ENCODE data around the gene GRIA4.

The GRIA4 gene

DNA sequence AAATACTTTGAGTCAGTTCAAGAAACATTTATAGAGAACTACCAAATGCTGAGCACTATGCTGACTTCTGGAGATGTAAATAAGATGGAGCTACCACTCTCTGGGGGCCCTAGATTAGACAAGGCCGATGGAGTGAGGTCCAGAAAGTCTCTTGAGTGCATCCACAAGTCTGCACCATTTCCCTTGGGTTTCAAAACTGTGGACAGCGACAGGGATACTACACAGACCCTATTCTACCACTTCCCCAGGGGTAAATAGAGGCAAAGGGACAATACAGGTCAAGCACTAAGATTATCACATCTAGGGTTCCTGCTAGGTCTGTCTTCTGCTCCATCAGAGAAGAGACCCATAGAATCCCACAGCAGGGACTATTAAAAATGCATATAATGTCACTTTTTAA is 183.2 kb downstream of the GRIA4 start:
- no peak for DNase-seq

DNA sequence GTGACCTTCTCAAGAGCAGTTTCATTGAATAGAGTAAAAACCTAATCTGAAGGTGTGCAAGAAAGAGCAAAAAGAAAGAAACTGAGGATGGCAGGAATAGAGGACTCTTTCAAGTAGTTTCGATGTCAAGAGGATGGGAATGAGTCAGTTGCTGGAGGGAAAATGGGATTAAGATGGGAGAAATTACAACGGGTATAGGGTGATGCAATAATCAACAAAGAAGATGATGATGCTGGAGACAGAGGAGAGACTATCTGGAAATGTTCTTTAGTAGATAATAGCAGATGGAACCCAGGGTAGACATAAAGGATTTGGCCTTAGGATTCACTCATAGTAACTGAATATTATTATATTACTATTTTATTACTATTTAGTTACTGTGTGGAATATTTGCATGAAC is 189.4 kb downstream of the GRIA4 start:
- DNase-seq: no peak

DNA sequence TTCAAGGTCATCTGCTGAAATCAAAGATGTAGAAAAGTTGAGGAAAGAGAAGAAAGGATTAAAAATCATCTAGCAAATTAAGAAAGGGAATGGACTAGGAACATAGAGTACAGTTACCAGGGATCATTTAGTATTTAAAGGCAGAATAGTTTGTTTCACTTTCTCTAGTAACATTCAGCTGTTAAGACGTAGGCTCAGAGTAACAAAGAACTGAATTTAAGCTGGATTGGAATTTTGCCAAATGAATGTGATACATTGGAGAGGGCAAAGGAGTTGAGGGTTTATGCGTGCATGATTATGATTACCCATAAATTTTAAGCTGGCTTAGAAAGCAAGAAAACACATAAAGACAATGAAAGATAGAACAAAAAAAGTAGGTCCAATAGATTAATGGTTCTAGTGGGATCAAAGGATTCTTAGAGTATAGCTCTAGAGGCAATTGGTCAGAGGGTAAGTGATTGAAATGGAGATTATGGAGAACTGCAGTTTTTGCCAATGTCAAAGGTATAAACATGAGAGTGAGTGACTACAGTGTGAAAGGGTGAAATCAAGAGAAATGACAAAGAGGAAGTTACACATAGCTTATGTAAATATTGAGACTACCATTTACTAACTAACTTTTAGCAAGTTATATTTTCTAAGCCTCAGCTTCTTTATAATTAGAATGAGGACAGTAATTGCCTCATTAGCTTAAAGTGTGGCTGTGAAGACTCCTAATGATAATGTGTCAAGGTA is 190.0 kb downstream of the GRIA4 start:
- no peak for DNase-seq

DNA sequence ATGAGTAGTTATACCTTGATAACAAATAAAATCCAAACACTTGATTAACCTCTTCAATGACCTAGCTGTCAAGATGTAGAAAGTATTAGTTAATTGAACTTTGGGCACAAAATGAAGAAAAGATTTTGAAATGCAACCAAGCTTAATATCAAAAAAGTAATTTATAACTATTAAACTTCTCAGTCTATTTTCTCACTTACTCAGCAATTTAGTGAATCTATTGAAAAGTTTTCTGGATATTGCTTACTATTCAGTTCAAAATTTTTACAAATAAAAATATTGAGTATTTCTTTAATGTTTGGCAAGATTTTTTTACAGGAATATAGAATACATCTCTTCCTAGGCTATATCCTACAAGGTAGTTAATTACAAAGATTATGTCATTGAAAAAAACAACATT is 192.5 kb downstream of the GRIA4 start:
- no peak for DNase-seq

DNA sequence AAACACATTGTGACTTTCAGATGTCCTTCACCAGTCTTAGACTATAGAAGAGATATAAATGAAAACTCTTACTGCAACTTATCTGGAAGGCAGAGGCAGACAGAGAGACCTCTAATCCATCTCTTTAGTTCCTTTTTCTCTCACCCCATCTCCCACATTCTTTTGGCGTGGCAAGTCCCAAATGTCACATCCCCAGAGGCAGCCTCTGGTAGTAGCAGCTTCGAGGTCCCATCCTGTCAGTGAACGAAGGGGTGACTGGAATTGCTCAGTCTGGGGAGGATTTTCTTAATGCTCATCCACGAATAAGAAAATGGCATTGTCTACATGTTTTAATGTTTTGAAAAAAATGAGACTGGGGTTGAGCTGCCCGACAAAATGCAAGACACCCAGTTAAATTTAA is 201.4 kb downstream of the GRIA4 start:
- DNase-seq: no peak

DNA sequence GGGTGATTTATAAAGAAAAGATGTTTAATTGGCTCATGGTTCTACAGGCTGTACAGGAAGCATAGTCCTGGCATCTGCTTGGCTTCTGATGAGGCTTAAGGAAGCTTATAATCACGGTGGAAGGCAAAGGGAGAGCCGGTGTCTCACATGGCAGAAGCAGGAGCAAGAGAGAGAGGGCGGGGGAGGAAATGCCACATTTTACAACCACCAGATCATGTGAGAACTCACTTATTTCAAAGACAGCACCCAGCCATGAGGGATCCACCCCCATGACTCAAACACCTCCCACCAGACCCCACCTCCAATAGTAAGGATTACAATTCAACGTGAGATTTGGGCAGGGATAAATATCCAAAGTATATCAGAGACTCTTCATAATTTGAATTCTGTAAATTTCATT is 211.5 kb downstream of the GRIA4 start:
- no peak for DNase-seq

DNA sequence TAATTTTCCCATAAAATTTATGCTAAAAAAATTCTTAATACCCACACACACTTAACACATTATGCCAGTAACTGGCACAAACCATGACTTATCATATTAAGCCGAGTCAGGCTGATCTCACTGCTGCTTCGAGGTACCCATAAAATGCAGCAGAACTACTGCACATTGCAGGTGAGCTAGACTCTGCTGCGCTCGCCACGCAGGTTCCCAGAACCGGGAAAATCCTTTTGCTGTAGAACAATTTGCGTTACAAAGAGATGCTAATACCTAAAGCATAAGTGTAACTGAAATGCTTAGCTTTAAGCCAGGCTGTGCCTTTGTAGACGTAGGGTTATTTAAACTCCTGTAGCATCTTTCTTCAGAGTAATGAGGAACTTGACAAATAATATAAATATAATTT is 211.9 kb downstream of the GRIA4 start:
- DNase-seq: no peak

DNA sequence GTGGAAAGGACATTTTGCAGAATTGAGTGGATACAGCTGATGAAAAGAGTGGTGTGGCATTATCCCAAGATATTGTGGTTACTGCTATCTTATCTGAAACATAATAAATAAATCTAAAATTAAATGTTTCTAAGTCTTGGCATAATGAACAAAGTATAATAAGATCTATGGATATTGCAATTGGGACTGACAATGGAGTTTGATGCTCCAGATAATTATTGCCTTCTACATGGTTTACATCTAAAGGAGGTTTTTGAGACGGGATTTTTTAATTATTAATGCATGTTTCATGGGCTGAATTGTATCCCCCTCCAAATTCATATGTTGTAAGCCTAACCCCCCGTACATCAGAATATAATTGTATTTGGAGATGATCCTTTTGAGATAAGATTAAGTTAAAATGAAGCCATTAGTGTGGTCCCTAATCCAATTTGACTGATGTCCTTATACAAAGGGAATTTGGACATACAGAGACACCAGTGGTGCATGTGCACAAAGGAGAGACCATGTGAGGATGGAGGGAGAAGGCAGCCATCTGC is 213.7 kb downstream of the GRIA4 start:
- no peak for DNase-seq

DNA sequence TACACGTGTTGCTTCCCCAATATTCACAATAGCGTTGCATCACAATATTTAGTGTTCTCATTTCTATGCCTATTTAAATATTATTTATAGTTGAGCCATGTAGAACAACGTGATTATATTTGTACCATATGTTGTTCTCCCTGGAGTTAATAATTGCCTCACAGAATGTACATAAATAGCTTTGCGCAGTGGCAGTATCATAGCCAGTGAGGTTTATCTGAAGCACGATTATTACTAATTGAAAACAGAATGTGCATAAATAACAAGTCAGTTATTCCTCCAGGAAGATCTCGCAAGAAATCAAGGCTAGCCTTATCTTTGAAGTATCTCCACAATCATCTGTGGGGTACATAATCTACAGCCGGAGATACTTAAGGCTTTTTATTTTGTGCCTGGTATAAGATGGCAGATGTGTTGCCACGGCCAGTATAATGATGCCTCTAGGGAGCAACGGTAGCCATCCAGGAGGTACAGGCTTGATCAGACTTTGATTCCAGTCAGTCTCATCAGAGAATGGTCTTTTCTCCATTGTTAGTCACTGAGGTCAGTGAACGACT is 214.7 kb downstream of the GRIA4 start:
- no peak for DNase-seq

DNA sequence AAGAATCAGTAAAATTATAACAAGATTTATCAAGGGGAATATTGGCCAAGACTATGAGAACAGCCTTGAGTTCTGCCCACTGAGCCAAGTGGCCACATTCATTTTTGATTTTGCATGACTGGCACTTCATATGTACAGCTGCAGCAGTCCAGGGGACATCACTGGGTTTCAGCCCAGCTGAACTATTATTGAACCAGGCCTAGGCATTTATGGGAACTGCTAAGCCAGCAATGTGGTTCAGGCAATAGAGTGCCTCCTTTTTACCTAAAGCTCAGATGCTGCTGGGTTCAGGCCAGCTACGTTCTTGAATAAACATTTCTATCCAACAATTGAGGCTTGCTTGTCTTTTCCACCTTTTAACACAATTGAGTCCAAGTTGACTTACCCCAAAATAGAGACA is 215.3 kb downstream of the GRIA4 start:
- DNase-seq: no peak

DNA sequence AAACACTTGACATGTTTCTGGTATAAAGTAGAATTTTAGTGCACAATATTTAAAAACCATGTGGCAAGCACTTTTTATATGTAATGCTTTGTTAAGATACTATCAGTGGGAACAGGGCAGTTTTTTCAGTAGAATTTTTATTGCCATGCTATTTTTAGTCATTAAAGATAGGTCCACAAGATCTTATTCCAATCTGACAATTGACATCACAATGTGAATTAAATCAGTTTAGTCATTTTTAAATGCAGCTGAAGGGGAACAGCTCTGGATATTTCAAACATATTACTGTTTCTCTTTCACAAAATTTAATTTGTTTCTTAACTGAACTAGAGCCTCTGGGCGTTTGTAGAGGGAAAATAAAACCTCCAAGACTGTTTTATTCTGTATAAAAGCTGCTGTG is 218.0 kb downstream of the GRIA4 start:
- no peak for DNase-seq

DNA sequence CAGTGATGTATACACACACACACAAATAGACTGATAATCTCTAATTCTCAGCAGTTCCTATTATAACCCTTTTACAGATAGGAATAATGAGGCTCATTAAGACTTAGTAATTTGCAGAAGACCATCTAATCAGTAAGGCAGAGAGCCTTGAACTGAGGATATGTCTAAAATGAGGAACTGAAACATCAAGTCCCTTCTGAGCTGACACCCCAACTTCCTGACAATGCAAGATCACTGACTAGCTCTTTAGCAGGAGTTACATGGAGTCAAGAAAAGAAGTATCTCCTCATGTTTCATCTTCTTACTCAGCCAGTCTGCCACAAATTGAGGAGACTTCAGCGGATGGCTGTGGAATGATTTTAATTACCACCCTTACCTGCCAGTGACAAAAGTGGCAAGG is 219.2 kb downstream of the GRIA4 start:
- DNase-seq: no peak

DNA sequence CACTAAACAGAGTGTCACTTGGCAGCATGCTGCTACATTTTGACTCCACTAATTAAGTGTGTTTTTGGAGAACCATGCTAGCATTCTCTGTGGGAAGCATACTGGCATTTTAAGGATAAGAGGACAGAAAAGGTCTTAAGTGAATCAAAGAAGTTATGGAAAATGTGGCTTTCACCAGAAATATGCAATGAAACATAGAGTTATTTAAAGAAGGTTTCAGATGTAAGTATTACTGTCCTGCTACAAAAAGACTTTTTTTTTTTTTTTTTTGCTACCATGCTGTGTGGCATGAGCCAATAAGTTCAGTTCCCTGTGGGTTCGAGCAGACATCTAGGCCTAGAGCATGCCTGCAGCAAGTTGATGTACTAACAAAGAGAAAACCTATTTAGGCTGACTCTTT is 224.6 kb downstream of the GRIA4 start:
- DNase-seq: no peak

DNA sequence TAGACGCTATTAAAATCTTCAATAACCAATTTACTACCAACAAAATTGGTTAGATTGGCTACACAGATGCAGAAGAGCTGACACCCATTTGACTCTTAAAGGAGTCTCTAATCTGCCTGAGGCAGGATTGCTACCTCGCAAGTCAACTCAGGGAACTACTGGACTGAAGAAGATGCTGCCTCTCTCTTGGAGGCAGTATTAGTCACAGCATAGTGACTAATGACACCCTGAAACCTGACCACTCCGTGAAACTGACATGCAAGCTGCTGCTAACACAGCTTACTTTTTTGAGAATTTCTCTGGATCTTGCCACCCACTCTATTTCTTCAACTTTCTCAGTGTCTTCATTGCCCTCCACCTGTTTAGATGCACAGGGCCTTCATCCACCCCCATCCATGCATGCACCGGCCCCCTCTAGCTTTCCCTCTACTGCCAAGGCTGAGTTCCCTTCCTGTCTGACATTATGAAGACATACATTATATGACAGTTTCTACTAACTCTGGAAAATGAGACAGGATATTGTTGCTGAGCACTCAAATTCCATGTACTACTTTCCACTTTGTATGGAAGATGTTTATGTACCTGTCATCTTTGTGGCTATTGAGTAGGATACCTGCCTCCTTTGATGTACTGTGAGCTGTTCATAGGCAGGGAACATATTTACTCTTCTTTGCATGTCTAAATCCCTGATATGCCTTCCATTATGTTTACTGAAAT is 229.0 kb downstream of the GRIA4 start:
- DNase-seq: no peak

DNA sequence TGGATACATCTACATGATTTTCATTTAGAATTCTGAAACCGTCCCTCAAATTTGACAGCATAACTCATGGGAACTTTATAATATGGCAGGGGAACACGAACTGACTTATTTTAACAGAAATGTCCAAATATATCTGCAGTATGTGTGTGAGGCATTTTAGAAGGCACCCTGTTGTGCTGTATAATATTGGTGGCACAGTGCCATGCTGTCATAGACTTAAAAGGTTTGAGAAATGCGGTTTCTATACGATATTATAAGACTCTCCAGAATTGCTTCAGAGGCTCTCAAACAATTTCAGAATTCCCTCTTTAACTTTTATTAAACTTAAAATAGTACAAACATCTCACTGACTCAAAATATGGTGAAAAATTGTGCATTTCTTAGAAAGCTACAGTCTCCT is 230.5 kb downstream of the GRIA4 start:
- no peak for DNase-seq

DNA sequence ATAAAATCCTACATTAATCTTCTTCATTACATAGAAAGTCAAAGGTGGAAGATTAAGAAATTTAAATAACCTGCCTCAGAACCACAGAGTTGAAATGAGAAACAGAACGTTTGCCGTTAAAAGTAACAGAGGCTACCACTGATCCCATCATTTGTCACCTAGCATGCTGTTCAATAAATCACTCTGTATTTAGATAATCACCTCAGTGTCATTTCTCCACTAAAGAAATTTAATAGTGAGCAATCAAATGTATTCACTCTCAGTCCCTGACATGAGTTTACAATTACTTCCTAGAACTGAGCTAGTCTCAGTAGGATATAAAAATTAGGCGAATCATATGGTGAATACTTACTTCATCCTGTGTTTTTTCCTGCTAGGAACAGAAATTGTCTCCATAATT is 242.5 kb downstream of the GRIA4 start:
- DNase-seq: no peak

DNA sequence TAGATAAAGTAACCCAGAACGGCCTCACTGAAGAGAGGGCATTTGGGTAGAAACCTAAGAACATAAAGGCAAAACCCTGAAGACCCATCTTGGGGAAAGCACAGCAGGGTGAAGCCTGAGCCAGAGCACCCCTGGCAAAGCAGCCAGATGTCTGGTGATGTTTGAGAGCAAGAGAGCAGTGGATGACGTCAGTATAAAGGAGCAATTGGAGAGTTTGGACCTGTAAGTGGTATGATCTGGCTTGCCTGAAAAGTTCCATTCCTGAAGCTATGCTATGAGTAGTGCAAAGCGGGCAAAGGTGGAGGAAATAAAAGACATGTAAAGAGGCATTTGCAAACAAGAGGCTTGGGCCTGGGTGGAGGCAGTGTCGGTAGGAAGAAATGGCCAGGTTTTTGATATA is 244.4 kb downstream of the GRIA4 start:
- DNase-seq: no peak

DNA sequence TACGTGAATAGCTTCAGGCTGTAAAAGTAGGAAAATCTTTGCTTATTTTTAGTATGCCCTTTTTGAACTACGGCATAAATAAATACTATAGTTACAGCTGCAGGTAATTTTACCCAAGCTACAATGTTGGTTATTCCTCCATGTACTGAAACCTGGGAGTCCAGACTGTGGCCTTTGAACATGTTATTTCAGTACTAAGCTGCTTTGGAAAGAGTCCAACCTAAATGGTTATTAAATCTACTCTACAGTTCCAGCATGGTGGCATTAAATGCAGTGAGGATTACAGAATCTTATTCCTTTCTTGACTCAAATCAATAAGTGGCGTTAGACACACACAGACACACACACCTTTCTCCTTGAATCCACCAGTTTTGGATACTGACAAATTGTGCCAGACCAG is 247.1 kb downstream of the GRIA4 start:
- DNase-seq: no peak

DNA sequence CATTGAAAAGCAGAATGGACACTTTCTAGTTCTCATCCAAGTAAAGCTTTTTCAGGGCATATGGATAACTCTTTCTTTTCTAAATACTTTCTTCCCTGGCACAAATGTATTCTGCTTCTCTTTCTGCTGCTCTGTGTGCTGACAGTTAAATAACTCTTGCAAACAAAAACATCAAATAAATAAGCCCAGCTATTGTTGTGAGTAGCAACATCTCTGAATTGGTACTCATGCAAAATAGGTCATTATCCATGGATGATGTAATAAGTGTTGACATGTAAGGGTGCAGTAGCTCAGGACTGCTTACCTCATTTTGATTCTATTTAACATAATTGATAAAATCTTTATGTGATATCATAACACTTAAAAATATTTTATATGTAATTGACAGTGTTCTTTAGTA is 247.9 kb downstream of the GRIA4 start:
- DNase-seq: no peak

DNA sequence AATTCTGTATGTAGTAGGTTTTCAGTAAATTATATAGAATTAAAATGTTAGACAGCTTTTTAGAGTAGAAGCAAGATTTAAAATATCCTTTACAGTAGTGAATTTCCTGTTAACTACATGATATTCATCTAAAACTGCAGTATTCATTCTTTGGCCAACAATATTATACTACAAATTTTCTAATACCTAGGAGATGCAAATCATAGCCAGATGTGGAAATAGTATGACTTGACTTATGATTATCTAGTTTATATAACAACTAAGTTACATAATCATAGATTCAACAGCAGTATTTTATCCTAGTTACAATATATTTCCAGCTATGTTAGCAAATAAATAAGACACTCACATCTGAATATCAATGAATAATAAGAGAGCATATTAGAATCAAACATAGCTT is 249.0 kb downstream of the GRIA4 start:
- no peak for DNase-seq

DNA sequence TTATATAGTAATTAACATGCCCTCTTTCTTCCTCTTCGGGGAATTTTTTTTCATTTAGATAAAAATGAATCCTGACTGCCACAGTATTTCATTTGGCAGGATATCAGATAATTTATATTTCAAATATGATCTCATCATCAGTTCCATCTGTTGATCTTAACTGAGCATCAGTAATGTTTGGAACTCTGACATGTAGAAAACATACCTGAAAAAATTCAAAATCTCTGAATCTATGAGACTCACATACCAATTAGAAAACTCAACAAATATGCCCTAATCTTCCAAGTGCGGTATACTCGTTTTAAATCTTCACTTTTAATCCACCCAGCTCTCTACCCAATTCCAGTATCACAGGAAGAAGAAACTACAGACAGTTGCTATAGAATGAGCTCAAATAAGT is 250.2 kb downstream of the GRIA4 start:
- no peak for DNase-seq

DNA sequence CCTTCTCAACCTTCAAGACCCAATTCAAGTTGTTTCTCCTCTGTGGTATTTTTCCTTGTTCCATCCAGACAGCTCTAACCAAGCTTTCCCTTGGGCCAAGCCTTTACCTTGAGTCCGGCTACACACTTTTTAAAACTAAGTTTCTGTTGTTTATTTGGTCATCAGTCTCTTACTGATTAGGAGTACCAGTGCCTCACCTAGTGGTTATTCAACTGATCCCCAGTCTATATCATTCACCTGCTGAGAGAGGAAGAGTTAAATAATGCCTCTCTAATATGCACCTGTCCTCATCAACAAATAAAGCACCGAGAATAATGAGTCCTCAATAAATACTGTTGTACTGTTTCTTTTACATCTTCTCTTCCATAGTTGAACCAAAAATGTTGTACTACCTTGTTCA is 251.4 kb downstream of the GRIA4 start:
- no peak for DNase-seq

DNA sequence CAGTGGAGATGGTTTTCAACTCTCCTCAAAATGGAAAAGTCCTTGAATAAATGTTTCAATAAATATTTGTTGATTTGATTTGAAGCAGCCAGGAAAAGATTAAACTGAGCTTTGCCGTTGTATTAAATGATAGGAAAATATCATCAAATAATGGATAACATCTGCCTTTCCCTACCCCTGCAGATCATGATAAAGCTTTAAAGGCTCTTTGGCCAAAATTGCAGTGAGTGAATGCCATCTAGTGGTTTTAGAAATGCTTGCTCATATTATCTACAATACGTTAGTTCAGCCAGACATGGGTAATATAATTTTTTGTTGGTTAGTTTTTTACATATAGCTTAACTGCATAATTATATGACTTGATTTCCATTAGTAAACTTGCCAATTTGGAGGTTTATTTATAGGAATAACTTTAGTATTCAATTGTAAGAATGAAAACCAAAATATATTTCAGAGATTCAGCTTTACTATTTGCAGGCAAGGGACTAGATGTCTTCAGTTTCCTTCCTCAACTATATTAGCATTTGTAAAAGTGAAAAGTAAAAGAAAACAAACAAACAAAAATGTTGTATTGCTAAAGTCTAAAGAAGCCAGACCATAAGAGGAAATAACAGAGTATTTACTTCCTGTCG is 253.0 kb downstream of the GRIA4 start:
- DNase-seq: no peak

DNA sequence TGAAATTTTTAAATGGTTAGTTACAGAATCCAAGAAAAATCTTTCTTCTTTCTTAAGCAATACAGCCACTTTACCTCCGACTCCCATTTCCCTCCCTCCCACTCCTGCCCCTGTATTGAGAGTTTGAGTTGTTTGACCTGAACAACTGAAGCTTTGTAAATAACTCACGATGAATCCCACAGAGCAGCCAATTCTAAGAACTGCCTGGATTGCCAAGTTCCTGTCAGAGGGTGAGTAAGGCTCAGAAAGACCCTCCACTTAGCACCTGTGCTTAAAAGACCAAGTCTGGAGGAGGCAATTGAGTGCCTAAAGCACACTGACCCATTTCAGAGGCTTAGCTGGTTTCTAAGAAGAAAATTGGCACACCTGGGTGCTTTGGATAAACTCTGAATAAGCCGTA is 253.7 kb downstream of the GRIA4 start:
- no peak for DNase-seq

All from cortex of kidney (tissue), 1 donor.